DMS153 treated with DMSO at 0.1 percent for 48 hours (cell line): ENCODE measurements around the gene VPS52.
"Not testable (repeated sequence)": the region's sequence is repeated elsewhere in the genome, so short reads cannot be mapped to it uniquely, and the experiment has no call there.

Experiments
- DNase-seq: peaks from one replicate; lab custom pipeline; 2025; ENCODE audit not compliant: unreplicated experiment; lab: John Stamatoyannopoulos, UW

Gene VPS52

GRCh38 chr6:33285214-33285613 is 13.5 kb upstream of the VPS52 start:
- not testable (repeated sequence) for DNase-seq

- no peak for DNase-seq
These were observed 8.9 kb upstream of the VPS52 start for GRCh38 chr6:33280539-33280938.

DNA sequence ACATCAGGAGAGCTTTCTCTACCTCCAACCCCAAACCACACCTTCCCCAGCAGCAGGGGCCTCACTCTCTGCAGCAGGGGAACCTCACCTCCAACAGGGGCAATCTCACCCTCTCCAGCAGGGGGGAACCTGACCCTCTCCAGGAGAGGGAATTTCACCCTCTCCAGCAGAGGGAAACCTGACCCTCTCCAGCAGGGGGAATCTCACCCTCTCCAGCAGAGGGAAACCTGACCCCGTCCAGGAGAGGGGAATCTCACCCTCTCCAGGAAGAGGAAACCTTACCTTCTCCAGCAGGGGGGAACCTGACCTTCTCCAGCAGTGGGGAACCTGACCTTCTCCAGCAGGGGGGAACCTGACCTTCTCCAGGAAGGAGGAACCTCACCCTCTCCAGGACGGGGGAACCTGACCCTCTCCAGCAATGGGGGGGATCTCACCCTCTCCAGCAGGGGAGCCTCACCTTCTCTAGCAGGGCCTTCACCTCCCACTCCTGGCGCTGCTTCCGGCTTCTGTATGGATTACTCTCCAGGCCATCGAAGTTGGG is 8.4 kb upstream of the VPS52 start:
- peak; percentile 18 for DNase-seq

GRCh38 chr6:33279257-33279695 is 7.6 kb upstream of the VPS52 start:
- DNase-seq: no peak

GRCh38 chr6:33278810-33279209 is 7.1 kb upstream of the VPS52 start:
- DNase-seq: no peak

DNA sequence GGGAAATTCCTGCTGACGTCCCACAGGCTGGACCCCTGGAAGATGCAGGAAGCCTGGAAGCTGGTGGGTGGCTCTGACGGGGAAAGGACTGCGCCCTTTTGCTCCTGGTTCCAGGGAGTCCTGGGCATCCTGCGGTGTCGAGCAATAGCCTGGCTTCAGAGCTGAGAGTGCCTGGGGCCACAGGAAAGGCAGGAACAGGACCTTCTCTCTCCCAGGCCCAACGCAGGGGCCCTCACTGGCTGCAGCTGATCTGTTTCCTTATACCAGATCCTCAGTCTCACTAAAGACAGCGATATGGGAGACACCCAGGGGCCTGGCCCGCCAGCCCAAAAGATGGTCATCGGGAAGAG is 6.7 kb upstream of the VPS52 start:
- no peak for DNase-seq

DNA sequence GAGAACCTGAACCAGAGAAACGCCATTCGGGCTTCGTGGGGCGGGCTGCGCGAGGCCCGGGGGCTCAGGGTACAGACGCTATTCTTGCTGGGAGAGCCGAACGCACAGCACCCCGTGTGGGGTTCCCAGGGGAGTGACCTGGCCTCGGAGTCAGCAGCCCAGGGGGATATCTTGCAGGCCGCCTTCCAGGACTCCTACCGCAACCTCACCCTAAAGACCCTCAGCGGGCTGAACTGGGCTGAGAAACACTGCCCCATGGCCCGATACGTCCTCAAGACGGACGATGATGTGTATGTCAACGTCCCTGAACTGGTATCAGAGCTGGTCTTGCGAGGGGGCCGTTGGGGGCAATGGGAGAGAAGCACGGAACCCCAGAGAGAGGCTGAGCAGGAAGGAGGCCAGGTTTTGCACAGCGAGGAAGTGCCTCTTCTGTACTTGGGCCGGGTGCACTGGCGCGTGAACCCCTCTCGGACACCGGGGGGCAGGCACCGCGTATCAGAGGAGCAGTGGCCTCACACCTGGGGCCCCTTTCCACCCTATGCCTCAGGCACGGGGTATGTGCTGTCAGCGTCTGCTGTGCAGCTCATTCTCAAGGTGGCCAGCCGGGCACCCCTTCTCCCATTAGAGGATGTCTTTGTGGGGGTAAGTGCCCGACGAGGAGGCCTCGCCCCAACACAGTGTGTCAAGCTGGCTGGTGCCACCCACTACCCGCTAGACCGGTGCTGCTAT is 6.2 kb upstream of the VPS52 start:
- DNase-seq: no peak

- DNase-seq: peak; percentile 59
These were observed 5.4 kb upstream of the VPS52 start, which contains the start of gene B3GALT4 for GRCh38 chr6:33276864-33277662. Gene B3GALT4 (plus strand): TSS chr6:33277123. CDS start chr6:33277420, 297 bp downstream.

DNA sequence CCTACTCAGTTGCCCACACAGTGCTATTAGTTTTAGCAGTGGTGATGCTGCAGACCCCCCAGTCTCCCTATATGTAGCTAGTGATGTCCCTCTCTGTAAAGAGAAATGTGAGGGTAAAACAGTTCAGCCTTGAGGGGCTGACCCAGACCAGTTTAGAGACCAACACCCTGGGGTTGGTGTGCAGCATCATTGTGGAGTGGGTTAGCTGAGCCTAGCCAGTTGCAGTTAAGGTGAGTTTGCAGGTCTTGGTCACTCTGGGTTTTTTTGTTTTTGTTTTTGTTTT is 4.8 kb upstream of the VPS52 start:
- DNase-seq: no peak

GRCh38 chr6:33275795-33276580 is 4.3 kb upstream of the VPS52 start:
- DNase-seq: not testable (repeated sequence)

DNA sequence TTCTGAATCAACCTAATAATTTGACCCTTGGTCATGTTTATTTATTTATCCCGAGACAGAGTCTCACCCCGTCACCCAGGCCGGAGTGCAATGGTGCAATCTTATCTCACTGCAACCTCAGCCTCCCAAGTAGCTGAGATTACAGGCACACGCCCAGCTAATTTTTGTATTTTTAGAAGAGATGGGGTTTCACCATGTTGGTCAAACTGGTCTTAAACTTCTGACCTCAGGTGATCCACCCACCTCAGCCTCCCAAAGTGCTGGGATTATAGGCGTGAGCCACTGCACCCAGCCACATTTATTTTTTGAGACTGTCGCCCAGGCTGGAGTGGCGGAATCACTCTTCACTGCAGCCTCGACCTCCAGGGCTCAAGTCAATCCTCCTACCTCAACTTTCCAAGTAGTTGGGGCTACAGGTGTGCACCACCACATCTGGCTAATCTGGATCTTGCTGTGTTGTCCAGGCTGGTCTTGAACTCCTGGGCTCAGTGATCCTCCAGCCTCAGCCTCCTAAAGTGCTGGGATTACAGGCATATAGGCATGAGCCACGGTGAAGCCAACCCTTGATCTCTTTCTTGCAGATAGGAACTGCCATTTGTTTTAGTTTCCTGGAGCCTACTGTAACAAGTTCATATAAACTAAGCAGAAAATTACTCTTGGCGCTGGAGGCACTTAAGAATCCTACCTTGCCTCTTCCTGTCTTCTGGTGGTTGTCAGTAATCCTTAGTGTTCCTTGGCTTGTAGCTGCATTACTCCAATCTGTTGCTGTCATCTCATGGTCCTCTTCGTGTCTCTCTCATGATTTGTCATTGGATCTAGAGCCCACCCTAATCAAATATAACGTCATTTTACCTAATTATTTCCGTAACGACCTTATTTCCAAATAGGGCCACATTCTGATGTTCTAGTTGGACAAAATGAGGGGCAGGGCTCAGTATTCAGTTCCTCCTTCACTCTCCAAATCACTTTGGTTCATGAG is 2.5 kb upstream of the VPS52 start:
- no peak for DNase-seq

DNA sequence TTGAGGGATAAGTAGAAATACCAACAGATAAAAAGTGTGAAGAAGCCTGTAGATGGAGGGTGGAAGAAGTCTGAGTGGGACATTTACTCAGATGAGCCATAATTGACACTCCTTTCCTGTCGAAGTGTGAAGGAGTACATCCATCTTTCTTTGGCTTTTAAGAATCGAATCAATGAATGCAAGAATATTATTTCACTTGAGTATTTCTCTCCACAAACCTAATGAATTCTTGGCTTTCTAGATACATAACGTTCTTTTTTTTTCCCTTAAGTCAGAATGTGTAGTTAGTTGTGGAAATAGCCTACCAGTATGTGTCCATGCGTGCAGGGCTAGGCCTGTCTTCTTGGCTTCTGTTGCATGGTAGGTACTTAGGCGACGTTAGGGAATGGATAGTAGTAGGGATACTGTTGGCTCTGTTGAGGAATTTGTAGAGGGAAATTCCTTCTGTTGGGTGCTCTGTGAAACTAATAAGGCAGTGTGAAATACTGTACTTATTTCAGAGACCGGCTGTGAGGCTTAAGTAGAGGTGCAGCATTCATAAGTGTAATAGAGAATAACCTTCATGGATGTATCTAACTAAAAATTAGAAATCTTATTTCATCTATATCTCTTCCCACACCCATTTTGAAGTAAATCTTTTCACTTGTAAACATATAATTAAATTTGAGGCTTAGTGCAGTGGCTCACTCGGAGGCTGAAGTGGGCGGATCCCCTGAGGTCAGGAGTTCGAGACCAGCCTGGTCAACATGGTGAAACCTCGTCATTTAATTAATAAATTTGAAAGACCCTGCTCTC is 1.6 kb upstream of the VPS52 start:
- DNase-seq: no peak

- DNase-seq: no peak
These were observed 826 bp upstream of the VPS52 start for GRCh38 chr6:33272275-33273128.

- no peak for DNase-seq
These were observed 584 bp downstream of the VPS52 start for GRCh38 chr6:33271117-33271467.

GRCh38 chr6:33264015-33264414 is 7.7 kb downstream of the VPS52 start:
- DNase-seq: no peak

DNA sequence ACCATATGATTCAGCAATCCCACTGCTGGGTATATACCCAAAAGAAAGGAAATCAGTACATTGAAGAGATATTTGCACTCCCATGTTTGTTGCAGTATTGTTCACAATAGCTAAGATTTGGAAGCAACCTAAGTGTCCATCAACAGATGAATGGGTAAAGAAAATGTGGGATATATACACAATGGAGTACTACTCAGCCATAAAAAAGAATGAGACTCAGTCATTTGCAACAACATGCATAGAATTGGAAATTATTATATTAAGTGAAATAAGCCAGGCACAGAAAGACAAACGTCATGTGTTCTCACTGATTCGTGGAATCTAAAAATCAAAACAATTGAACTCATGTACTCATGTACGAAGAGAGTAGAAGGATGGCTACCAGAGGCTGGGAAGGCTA is 9.2 kb downstream of the VPS52 start:
- not testable (repeated sequence) for DNase-seq

DNA sequence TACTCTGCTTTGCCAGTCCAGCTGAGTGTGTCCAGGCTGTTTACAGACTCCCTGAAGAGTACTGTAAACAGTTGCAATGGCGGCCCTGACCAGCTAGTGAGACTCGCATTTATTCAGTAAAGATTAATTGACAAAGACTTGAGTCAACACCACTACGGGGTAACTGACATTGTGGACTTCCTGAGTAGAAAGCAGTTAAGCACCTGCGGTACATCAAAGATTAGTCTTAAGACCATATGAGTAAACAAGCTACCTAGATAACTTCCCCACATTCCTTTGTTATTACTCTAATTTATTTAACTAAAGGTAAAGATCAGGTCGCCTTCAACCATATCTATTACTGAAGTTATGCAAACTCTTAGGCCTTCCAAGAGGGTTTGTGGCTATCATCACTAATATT is 12.6 kb downstream of the VPS52 start:
- DNase-seq: no peak

GRCh38 chr6:33254591-33254990 is 17.1 kb downstream of the VPS52 start:
- no peak for DNase-seq

DNA sequence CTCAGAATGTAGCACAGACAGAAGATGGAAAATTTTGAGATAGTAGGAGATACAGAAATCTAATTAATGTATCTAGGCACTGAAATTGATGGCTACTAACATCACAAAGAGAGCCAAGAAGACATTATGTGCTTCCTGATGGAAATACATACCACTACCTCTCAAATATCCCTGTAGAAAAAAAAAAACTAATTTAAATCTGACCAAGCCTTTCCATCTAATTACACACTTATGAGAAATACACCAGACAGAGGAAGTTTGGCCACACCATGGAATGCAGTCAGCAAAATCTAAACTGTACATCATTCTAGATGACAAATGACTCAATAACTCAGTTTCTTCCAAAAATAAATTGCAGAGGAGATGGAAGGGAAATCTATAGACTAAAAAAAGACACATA is 18.9 kb downstream of the VPS52 start:
- no peak for DNase-seq
